ENCODE measurements around the gene DENND4C.
"Not testable (repeated sequence)": the region's sequence is repeated elsewhere in the genome, so short reads cannot be mapped to it uniquely, and the experiment has no call there.

DENND4C gene

DNA sequence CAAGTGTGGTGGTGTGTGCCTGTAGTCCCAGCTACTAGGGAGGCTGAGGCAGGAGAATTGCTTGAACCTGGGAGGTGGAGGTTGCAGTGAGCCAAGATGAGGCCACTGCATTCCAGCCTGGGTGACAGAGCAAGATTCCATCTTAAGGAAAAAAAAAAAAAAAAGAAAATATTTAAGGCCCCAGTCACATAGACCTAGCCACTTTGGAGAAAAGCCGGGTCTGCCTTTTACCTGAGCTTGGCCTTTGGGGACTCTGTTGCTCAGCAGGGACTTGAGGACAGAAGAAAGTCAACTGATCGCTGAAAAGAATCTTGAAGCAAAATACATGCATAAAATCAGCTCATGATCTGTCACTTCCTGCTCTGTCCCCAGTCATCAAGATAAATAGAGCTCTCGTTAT lies 183.0 kb downstream of the DENND4C start:
- H3K9me3 ChIP-seq (ENCODE audit: control insufficient read depth, low read length); H3K4me3 ChIP-seq (ENCODE audit: insufficient read depth, low read depth, low read length, poor library complexity, severe bottlenecking); DNase-seq; H3K27me3 ChIP-seq (replicated peaks; ENCODE audit: control insufficient read depth, insufficient read depth, low read length, poor library complexity, severe bottlenecking); H3K27ac ChIP-seq (ENCODE audit: insufficient read depth, low read length, poor library complexity, severe bottlenecking); H3K36me3 ChIP-seq (ENCODE audit: control insufficient read depth, insufficient read depth, low read length); H3K4me1 ChIP-seq (ENCODE audit: control insufficient read depth, insufficient read depth, low read length, poor library complexity, severe bottlenecking): not testable (repeated sequence)

DNA sequence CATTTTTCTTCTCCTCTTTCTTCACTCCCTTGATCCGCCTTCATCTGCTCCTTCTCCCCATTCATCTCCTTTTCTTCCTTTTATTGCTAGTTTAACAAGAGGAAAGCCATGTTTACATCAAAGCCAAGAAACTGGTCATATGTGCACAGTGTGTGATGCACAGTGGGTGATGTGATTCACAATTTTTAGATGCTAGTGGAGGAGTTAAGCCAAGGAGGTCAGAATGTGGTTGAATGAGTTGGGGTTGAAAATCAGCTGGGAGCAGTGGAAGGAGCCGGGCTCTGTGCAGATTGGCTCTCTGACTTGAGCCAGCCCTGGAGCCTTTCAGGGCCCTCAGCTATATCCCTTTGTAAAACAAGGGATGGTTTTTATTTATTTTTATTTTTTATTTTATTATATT lies 185.7 kb downstream of the DENND4C start:
- Histone ChIP-seq H3K4me1 (ENCODE audit: control insufficient read depth, insufficient read depth, low read length, poor library complexity, severe bottlenecking) (no peaks in the 10 kb centered on the region), H3K36me3 (ENCODE audit: control insufficient read depth, insufficient read depth, low read length) (no peaks in the 10 kb centered on the region), H3K9me3 (ENCODE audit: control insufficient read depth, low read length) (no peaks in the 10 kb centered on the region), H3K27ac (ENCODE audit: insufficient read depth, low read length, poor library complexity, severe bottlenecking) (no peak overlapping the region), H3K4me3 (ENCODE audit: insufficient read depth, low read depth, low read length, poor library complexity, severe bottlenecking) (no peak overlapping the region), H3K27me3 (replicated peaks; ENCODE audit: control insufficient read depth, insufficient read depth, low read length, poor library complexity, severe bottlenecking) (no peaks in the 10 kb centered on the region)
- DNase-seq = no peak

DNA sequence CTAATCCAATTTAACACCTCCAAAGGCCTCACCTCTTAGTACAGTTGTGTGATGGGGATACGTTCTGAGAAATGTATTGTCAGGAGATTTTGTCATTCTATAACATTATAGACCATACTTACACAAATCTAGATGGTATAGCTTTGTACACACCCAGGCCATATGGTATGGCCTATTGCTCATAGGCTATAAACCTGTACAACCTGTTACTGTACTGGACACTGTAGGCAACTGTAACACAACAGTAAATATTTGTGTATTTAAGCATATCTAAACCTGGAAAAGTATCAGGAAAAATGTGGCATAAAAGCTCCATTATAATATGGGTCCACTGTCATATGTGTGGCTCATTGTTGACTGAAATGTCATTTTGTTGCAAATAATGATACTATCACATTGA lies 190.4 kb downstream of the DENND4C start:
- no peak overlapping the region for H3K4me3 ChIP-seq (ENCODE audit: insufficient read depth, low read depth, low read length, poor library complexity, severe bottlenecking)
- no peak for DNase-seq
- no peak overlapping the region for H3K27ac ChIP-seq (ENCODE audit: insufficient read depth, low read length, poor library complexity, severe bottlenecking)
- no peaks in the 10 kb centered on the region for H3K27me3 ChIP-seq (replicated peaks; ENCODE audit: control insufficient read depth, insufficient read depth, low read length, poor library complexity, severe bottlenecking)
- no peaks in the 10 kb centered on the region for H3K9me3 ChIP-seq (ENCODE audit: control insufficient read depth, low read length)
- H3K4me1 ChIP-seq (ENCODE audit: control insufficient read depth, insufficient read depth, low read length, poor library complexity, severe bottlenecking) = no peaks in the 10 kb centered on the region
- no peaks in the 10 kb centered on the region for H3K36me3 ChIP-seq (ENCODE audit: control insufficient read depth, insufficient read depth, low read length)

Data from effector memory CD4-positive, alpha-beta T cell (primary cell).